Prostate gland (tissue), 2 donors: Measurements from ENCODE around the gene C5orf22.

Experiments
- POLR2A ChIP-seq: fragments of 450-650 bp; IDR thresholded peaks from one replicate; pipeline ENCODE4 v1.6.1; 2016; ENCODE audit warnings: antibody characterized with exemption, mild to moderate bottlenecking
- POLR2AphosphoS5 ChIP-seq: sonication (generic); formaldehyde crosslinking; IDR thresholded peaks from one replicate; pipeline ENCODE4 v1.6.1; 2017; ENCODE audit warnings: antibody characterized with exemption
- TF ChIP-seq, protein P1 (sequence below), 4 experiments: fragments of 200-600 bp in 2 of 4; fragments of 450-650 bp in 2 of 4; sonication (generic) in 2 of 4; IDR thresholded peaks; 1 replicate in 3 of 4; 2 replicates in 1 of 4; pipeline ENCODE4 v1.5.1; 2016 to 2019; ENCODE audit warnings: antibody characterized with exemption in 4 of 4, mild to moderate bottlenecking in 2 of 4, moderate library complexity in 2 of 4

DNA sequence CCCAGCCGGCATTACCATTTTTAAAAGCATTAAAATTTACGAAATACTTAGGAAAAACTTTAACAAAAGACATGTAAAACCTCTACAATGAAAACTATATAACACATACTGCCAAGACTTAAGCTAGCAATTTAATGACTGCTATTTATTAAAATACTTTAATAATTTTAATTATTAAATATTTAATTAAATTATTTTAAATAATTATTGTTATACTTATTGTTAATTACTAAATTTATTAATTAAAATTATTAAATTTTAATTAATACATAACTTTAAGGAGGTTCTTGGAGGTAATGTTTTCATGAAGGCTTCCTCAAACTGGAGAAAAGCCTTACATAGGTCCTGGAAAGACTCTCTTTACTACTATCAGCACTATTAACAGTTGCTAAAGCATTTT is 47.5 kb downstream of the C5orf22 start:
- TF ChIP-seq POLR2A (no peak), POLR2AphosphoS5 (no peak)
- TF ChIP-seq, protein P1, sequence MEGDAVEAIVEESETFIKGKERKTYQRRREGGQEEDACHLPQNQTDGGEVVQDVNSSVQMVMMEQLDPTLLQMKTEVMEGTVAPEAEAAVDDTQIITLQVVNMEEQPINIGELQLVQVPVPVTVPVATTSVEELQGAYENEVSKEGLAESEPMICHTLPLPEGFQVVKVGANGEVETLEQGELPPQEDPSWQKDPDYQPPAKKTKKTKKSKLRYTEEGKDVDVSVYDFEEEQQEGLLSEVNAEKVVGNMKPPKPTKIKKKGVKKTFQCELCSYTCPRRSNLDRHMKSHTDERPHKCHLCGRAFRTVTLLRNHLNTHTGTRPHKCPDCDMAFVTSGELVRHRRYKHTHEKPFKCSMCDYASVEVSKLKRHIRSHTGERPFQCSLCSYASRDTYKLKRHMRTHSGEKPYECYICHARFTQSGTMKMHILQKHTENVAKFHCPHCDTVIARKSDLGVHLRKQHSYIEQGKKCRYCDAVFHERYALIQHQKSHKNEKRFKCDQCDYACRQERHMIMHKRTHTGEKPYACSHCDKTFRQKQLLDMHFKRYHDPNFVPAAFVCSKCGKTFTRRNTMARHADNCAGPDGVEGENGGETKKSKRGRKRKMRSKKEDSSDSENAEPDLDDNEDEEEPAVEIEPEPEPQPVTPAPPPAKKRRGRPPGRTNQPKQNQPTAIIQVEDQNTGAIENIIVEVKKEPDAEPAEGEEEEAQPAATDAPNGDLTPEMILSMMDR (IDR thresholded peaks at IDR 0.05), result no peak
